ENCODE measurements around the gene TPSAB1. TPM values are rescaled to one million over a fixed set of nuclear protein-coding genes. Genes with fewer than 3 reads are reported as not detected.

TPSAB1 gene
- total RNA-seq, 1 experiment from 2014 or later = not detected

DNA sequence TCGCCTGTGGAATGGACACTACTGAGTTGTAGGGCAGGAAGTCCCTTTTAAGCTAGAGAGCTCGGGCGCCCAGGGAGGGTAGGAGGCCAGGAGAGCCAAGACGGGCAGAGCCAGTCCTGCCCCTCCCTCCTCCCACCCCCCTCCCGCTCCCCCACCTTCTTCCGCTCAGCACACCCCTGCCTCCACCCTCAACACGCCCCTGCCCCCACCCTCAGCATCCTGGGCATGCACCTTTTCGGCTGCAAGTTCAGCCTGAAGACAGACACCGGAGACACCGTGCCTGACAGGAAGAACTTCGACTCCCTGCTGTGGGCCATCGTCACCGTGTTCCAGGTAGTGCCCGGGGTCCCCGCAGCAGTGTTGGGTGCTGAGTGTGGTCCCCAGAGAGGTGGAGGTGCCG is 33.7 kb upstream of the TPSAB1 start:
- no peaks in the 10 kb centered on the region for H3K36me3 ChIP-seq (ENCODE audit: control insufficient read depth, insufficient read depth, low read length)
- intact Hi-C loops (cut with micrococcal nuclease; ENCODE audit: unreplicated experiment) = no loop called here
- ChIA-PET CTCF (no interaction called here), POLR2A (no interaction called here)
- H3K4me1 Mint-ChIP-seq (ENCODE audit: low read depth, unreplicated experiment) = no peaks in the 10 kb centered on the region
- H3K9me3 ChIP-seq = no peaks in the 10 kb centered on the region
- H3K4me3 Mint-ChIP-seq (ENCODE audit: unreplicated experiment) = no peak overlapping the region
- H3K4me3 ChIP-seq (ENCODE audit: low read depth, low read length) = no peak overlapping the region
- no TSS peak for BruUV-seq (replicated peaks)
- peaks cover 8% of the 10 kb centered on the region for H3K36me3 Mint-ChIP-seq (ENCODE audit: insufficient read depth, unreplicated experiment)
- no peaks in the 10 kb centered on the region for H3K9me3 Mint-ChIP-seq (ENCODE audit: unreplicated experiment)
- H3K4me1 ChIP-seq = no peaks in the 10 kb centered on the region
- H3K27me3 Mint-ChIP-seq (ENCODE audit: insufficient read depth, unreplicated experiment) = no peaks in the 10 kb centered on the region
- no peak overlapping the region for H3K27ac Mint-ChIP-seq (ENCODE audit: unreplicated experiment)
- TF ChIP-seq, protein P1, sequence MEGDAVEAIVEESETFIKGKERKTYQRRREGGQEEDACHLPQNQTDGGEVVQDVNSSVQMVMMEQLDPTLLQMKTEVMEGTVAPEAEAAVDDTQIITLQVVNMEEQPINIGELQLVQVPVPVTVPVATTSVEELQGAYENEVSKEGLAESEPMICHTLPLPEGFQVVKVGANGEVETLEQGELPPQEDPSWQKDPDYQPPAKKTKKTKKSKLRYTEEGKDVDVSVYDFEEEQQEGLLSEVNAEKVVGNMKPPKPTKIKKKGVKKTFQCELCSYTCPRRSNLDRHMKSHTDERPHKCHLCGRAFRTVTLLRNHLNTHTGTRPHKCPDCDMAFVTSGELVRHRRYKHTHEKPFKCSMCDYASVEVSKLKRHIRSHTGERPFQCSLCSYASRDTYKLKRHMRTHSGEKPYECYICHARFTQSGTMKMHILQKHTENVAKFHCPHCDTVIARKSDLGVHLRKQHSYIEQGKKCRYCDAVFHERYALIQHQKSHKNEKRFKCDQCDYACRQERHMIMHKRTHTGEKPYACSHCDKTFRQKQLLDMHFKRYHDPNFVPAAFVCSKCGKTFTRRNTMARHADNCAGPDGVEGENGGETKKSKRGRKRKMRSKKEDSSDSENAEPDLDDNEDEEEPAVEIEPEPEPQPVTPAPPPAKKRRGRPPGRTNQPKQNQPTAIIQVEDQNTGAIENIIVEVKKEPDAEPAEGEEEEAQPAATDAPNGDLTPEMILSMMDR (IDR thresholded peaks at IDR 0.05; ENCODE audit: insufficient read depth in 1 of 2, low read depth in 1 of 2, low read length in 1 of 2, severe bottlenecking in 1 of 2, unreplicated experiment in 1 of 2) = no peak
- DNase-seq = no peak
- H3K27me3 ChIP-seq (replicated peaks; ENCODE audit: control insufficient read depth, insufficient read depth, low read length) = no peaks in the 10 kb centered on the region

DNA sequence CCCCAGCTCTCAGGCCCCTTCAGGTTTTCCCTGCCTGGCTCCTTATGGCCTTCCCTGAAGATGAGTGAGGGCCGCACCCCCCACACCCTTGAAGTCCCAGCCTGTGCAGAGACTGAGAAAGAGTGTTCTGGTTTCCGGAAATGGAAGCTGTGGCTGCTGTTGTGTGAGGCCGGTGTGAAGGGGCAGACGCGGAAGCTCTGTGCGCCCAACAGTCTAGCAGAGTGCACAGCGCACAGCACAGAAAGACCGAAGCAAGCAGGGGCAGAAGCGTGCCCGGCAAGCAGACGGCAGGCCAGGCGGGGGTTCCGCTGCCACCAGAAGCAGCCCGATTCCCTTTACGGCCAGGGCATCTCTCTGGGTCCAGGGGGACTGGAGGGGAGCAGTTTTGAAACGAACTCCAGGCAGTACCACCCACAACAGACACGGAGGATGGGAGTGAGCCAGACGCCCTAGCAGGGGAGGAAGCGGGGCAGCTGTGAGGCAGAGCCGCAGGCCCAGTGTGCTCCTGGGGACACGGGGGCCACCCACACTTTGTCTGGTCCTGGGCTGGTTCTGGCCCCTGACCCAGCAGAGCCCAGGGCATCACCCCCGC is 32.2 kb upstream of the TPSAB1 start:
- peaks cover 8% of the 10 kb centered on the region for H3K36me3 Mint-ChIP-seq (ENCODE audit: insufficient read depth, unreplicated experiment)
- Histone ChIP-seq H3K4me1 (no peaks in the 10 kb centered on the region), H3K36me3 (ENCODE audit: control insufficient read depth, insufficient read depth, low read length) (no peaks in the 10 kb centered on the region), H3K27me3 (replicated peaks; ENCODE audit: control insufficient read depth, insufficient read depth, low read length) (no peaks in the 10 kb centered on the region), H3K9me3 (no peaks in the 10 kb centered on the region), H3K4me3 (ENCODE audit: low read depth, low read length) (no peak overlapping the region)
- BruUV-seq (replicated peaks) = no TSS peak
- no peaks in the 10 kb centered on the region for H3K9me3 Mint-ChIP-seq (ENCODE audit: unreplicated experiment)
- H3K27me3 Mint-ChIP-seq (ENCODE audit: insufficient read depth, unreplicated experiment) = no peaks in the 10 kb centered on the region
- ChIA-PET CTCF (no interaction called here), POLR2A (no interaction called here)
- no peaks in the 10 kb centered on the region for H3K4me1 Mint-ChIP-seq (ENCODE audit: low read depth, unreplicated experiment)
- H3K27ac Mint-ChIP-seq (ENCODE audit: unreplicated experiment) = no peak overlapping the region
- DNase-seq = no peak
- intact Hi-C loops (cut with micrococcal nuclease; ENCODE audit: unreplicated experiment) = no loop called here
- no peak overlapping the region for H3K4me3 Mint-ChIP-seq (ENCODE audit: unreplicated experiment)
- TF ChIP-seq, protein P1 (IDR thresholded peaks at IDR 0.05; ENCODE audit: insufficient read depth in 1 of 2, low read depth in 1 of 2, low read length in 1 of 2, severe bottlenecking in 1 of 2, unreplicated experiment in 1 of 2) = no peak

DNA sequence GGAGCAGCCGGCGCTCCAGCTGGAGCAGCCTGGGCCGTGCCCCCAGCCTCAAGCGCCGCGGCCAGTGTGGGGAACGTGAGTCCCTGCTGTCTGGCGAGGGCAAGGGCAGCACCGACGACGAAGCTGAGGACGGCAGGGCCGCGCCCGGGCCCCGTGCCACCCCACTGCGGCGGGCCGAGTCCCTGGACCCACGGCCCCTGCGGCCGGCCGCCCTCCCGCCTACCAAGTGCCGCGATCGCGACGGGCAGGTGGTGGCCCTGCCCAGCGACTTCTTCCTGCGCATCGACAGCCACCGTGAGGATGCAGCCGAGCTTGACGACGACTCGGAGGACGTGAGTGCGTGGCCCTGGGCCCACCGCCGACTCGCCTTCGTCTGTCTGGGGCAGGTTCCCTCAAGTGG is 31.4 kb upstream of the TPSAB1 start:
- no TSS peak for BruUV-seq (replicated peaks)
- H3K4me3 Mint-ChIP-seq (ENCODE audit: unreplicated experiment) = no peak overlapping the region
- H3K27me3 Mint-ChIP-seq (ENCODE audit: insufficient read depth, unreplicated experiment) = no peaks in the 10 kb centered on the region
- CTCF ChIA-PET = no interaction called here
- no peaks in the 10 kb centered on the region for H3K4me1 Mint-ChIP-seq (ENCODE audit: low read depth, unreplicated experiment)
- POLR2A ChIA-PET = no interaction called here
- no peak for DNase-seq
- H3K9me3 Mint-ChIP-seq (ENCODE audit: unreplicated experiment) = no peaks in the 10 kb centered on the region
- Histone ChIP-seq H3K9me3 (no peaks in the 10 kb centered on the region), H3K4me3 (ENCODE audit: low read depth, low read length) (no peak overlapping the region), H3K27me3 (replicated peaks; ENCODE audit: control insufficient read depth, insufficient read depth, low read length) (no peaks in the 10 kb centered on the region), H3K36me3 (ENCODE audit: control insufficient read depth, insufficient read depth, low read length) (no peaks in the 10 kb centered on the region), H3K4me1 (no peaks in the 10 kb centered on the region)
- no peak overlapping the region for H3K27ac Mint-ChIP-seq (ENCODE audit: unreplicated experiment)
- peaks cover 8% of the 10 kb centered on the region for H3K36me3 Mint-ChIP-seq (ENCODE audit: insufficient read depth, unreplicated experiment)
- intact Hi-C loops (cut with micrococcal nuclease; ENCODE audit: unreplicated experiment) = no loop called here
- TF ChIP-seq, protein P1 (IDR thresholded peaks at IDR 0.05; ENCODE audit: insufficient read depth in 1 of 2, low read depth in 1 of 2, low read length in 1 of 2, severe bottlenecking in 1 of 2, unreplicated experiment in 1 of 2) = no peak

All from Caco-2 (cell line).